H1 (cell line): ENCODE measurements around the gene KIF23. TPM values are rescaled to one million over a fixed set of nuclear protein-coding genes. Genes with fewer than 3 reads are reported as not detected.

Experiments
- NANOG ChIP-seq: IDR thresholded peaks from 2 replicates; pipeline ENCODE4 v1.6.1; 2011; ENCODE audit warnings: low read length, low read depth, mild to moderate bottlenecking, inconsistent platforms; ENCODE audit not compliant: insufficient read depth, poor library complexity, severe bottlenecking
- POU5F1 ChIP-seq: IDR thresholded peaks from 2 replicates; pipeline ENCODE4 v1.6.1; 2011; ENCODE audit warnings: low read depth, mild to moderate bottlenecking, low read length, moderate library complexity
- RBBP5 ChIP-seq: IDR thresholded peaks from 2 replicates; pipeline ENCODE4 v1.7.1; 2012; ENCODE audit warnings: low read depth, mild to moderate bottlenecking, inconsistent platforms, low read length, moderate library complexity, borderline replicate concordance
- SRF ChIP-seq: IDR thresholded peaks from 2 replicates; pipeline ENCODE4 v1.6.1; 2011; ENCODE audit warnings: mild to moderate bottlenecking, low read depth, low read length, moderate library complexity
- polyA plus RNA-seq, 7 experiments: library from polyadenylated mRNA; depleted of rRNA in 3 of 7; stranded (reverse) in 5 of 7; unstranded in 2 of 7; fragments of >200 nt in 5 of 7; fragments of 200-250 nt in 2 of 7; gene quantifications; 1 replicate in 5 of 7; 2 replicates in 1 of 7; 4 replicates in 1 of 7; pipeline versions ENCODE4 v1.2.1 to v1.2.3, GENCODE V29; 2011 to 2013; ENCODE audit warnings: missing spikeins in 2 of 7, mixed read lengths in 2 of 7
- total RNA-seq: library from RNA; stranded (reverse); fragmentation: NEBNext Ultra II Directional; extraction: Animal tissue kit (Norgen Biotek cat#: 25700); gene quantifications from 2 replicates; pipeline ENCODE4 v1.2.1, GENCODE V29; 2021

KIF23 gene
- total and polyA plus RNA-seq, 2 of the 8 experiments (the other 6 are each of a cell fraction or from before 2014, with no cell fraction given) = 26.2 to 77.4 TPM

- no peak for TF ChIP-seq RBBP5
- TF ChIP-seq NANOG = no peak
- TF ChIP-seq POU5F1 = no peak
- no peak for TF ChIP-seq SRF
- TF ChIP-seq, all 59 proteins: peak for 0
Measured at GRCh38 chr15:69467636-69468035, 53.5 kb downstream of the KIF23 start (continued).
